Head of caudate nucleus (tissue), 42 donors: ENCODE measurements around the gene CDKAL1.
"Not testable (repeated sequence)": the region's sequence is repeated elsewhere in the genome, so short reads cannot be mapped to it uniquely, and the experiment has no call there.

Experiments used
- DNase-seq, 42 donors: peaks; one replicate each; pipeline versions ENCODE4 v3.0.0 to v3.0.0-alpha.2; 2020 to 2021; ENCODE audit warnings: mixed read lengths in 7 of 42
- intact Hi-C: fragments of 100-400 bp; cut with DNase I; formaldehyde crosslinking; loops from one replicate; pipeline ENCODE4 v1.15.0; 2022

Gene CDKAL1

GRCh38 chr6:20916086-20916485 lies 381.8 kb downstream of the CDKAL1 start:
- DNase-seq, result no peak
- intact Hi-C loops, result no loop called here

GRCh38 chr6:20918868-20919267 lies 384.6 kb downstream of the CDKAL1 start:
- intact Hi-C loops, result no loop called here
- DNase-seq, result no peak

GRCh38 chr6:20919677-20920385 lies 385.6 kb downstream of the CDKAL1 start:
- intact Hi-C loops, result no loop called here
- no peak for DNase-seq

DNA sequence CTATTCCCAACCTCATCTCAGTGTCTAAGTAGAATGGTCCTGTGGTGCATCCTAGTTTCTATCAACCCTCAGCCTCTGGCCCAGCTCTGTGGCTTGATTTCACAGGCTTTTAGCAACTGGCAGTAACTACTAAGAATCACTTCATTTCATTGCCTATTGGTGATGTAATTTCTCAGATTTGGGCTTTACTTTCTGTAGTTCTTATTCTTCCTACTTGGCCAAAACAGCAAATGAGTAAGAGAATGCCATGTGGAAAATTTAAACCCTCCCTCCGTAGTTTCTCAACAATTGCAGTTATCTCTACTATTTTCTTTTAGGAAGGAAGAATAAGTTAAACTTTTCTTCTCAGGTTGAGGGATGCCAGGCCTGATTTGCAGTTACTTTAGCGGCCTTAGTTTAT lies 387.3 kb downstream of the CDKAL1 start:
- no peak for DNase-seq
- intact Hi-C loops, result no loop called here

DNA sequence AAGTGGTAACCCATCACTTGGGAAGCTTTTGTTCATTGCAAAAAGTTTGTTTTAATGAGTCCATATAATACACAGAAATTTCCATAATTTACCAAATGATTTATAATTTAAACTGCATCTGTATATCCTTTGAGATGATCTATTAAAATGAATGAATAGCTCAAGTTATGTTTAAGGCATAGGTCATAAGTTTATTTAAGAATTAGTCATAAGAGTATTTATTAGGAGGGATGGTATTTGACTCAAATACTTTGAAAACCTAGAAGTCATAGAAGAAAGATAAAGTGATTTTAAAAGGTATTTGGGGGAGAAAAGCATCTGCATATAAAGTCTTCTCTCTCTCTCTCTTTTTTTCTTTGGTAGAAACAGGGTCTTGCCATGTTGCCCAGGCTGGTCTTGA lies 388.5 kb downstream of the CDKAL1 start:
- no peak for DNase-seq
- intact Hi-C loops, result no loop called here

- intact Hi-C loops, DNase-seq: not testable (repeated sequence)
Observed at GRCh38 chr6:20924094-20924493, 389.8 kb downstream of the CDKAL1 start.

GRCh38 chr6:20924911-20925543 lies 390.8 kb downstream of the CDKAL1 start:
- DNase-seq, result no peak
- intact Hi-C loops, result no loop called here

GRCh38 chr6:20927130-20927860 lies 393.0 kb downstream of the CDKAL1 start:
- DNase-seq, result no peak
- intact Hi-C loops, result no loop called here

GRCh38 chr6:20929283-20929682 lies 395.0 kb downstream of the CDKAL1 start:
- DNase-seq, result no peak
- intact Hi-C loops, result no loop called here

GRCh38 chr6:20931093-20931492 lies 396.8 kb downstream of the CDKAL1 start:
- intact Hi-C loops, result no loop called here

GRCh38 chr6:20931772-20932171 lies 397.5 kb downstream of the CDKAL1 start:
- intact Hi-C loops, result no loop called here
- DNase-seq, result no peak

More at GRCh38 chr6:20931093-20931492, 396.8 kb downstream of the CDKAL1 start:
- DNase-seq, result no peak

DNA sequence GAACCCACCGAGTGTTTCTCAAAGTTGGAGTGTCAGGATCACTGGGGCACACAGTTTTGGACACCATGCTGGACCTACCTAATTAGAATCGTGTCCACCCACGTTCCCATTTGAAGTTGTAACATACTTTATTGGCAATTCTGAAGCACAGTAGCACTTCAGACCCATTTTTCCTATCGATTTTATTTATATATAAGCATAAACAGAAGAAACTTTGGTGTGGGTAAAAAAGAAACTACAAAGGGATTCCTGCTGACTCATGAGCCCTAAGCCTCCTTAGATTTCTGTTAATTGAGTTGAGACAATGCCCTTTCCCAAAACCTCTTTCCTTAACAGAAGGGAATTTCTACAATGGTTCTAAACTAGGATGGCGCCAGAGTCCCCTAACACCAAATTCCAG lies 398.0 kb downstream of the CDKAL1 start:
- no peak for DNase-seq
- intact Hi-C loops, result no loop called here

GRCh38 chr6:20933057-20933788 lies 399.0 kb downstream of the CDKAL1 start:
- intact Hi-C loops, result no loop called here
- DNase-seq, result no peak

GRCh38 chr6:20936949-20937348 lies 402.7 kb downstream of the CDKAL1 start:
- DNase-seq, result no peak
- intact Hi-C loops, result no loop called here

DNA sequence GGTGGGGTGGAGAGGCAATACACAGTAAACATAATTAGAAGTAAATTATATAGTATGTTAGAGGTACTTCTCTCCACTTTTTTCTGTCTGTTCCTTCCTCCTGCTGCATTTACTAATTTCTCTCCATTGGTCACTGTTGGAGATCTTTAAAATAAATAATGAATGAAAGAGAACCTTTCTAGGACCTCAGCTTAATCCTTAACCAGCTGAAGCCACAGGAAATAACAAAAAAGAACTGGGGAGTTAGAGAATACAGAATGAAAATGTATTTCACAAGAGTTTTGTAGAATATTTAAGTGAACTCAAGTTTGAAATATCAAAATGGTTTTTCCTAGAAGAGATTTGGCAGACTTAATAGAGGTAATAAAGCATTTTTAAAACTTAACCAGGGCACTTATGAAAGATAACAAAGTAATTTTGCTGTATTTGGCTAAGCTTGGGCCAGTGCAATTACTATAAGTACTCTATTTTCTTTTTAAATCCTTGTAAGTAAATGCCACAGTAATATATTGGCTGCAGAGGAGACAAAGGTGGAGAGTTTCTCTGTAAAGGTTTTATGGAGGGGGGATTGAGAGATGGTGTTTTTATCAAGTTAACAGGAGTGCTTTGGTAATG lies 405.0 kb downstream of the CDKAL1 start:
- no peak for DNase-seq
- intact Hi-C loops, result no loop called here

DNA sequence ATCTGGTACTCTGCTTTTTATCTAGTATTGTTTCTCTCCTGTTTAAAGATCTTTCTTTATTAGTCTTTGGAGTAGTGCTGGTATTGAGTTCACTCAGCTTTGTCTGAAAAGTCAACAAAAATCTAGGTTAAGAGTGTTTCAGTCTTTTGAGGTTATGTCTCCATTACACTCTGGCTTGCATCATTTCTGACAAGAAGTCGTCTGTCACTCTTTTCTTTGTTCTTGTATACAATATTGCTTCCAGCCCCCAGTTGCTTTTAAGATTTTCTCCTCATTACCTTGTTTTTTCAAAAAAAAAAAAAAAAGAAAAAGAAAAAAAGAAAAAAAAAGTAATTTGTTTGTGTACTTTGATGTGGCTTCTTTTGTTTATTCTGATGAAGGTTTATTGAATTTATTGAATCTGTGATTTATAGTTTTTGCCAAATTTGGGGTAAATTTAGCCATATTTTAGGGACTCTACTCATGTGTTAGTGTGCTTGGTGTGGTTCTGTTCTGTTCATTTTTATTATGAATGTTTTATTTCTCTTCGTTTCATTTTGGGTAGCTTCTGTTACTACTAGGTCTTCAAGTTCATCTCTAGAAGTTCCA lies 408.9 kb downstream of the CDKAL1 start:
- intact Hi-C loops, result no loop called here
- no peak for DNase-seq

- intact Hi-C loops, result no loop called here
- no peak for DNase-seq
Observed at GRCh38 chr6:20943922-20944321, 409.7 kb downstream of the CDKAL1 start.

- intact Hi-C loops, result no loop called here
- no peak for DNase-seq
Observed at GRCh38 chr6:20946022-20946421, 411.8 kb downstream of the CDKAL1 start.

DNA sequence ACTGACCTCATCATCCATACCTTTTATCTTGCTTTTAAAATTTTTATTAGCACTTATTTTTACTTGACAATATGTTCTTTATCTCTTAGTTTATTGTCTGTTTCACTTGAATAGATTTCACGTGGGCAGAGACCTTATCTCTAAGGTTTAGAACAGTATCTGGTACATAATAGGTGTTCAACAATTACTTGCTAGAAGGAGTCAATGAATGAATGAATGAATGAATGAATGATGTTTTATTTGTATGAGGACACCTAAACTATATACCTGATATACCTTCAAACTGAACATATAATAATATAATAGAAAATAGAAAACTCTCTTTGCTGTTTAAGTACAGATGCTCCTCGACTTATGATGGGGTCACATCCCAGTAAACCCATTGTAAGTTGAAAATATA lies 412.6 kb downstream of the CDKAL1 start:
- DNase-seq, result no peak
- intact Hi-C loops, result no loop called here
